ENCODE results near the gene EFNA2.

DNA sequence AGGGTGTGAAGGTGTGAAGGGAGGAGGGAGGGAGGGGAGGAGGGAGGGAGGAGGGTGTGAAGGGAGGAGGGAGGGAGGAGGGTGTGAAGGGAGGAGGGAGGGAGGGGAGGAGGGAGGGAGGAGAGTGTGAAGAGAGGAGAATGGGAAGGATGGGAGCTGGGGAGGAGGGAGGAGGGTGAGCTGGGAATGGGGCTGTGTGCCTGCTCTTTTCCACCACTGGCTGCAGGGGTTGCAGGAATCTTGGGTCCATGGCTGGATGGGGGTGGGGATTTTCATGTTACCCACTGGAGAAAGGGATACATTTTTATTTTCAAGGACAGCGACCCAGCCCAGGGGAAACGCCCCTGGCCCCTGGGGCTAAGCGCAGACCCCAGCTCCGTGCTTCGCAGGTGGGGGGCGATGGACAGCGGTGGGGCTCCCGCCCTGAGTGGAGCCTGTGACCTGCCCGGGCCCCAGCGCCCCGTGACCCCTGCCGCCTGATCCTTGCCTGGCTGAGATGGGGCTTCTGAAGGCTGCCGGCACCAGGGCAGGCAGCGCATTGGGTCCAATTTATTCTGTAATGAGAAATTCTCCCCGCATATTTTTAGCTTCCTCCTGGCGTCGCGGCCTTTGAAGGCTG is 3.0 kb upstream of the EFNA2 start:
- TF ChIP-seq CTCF (IDR thresholded peaks at IDR 0.05 in 4 of 5, conservative IDR thresholded peaks at IDR 0.05 in 1 of 5): no peak
- TF ChIP-seq POLR2A (IDR thresholded peaks at IDR 0.05): no peak

Measured in gastrocnemius medialis (tissue), 4 donors.